ENCODE results near the gene MZT2B.
A peak's percentile ranks its signal among the peaks of the same experiment; 100 is the strongest.
"Not testable (repeated sequence)": the region's sequence is repeated elsewhere in the genome, so short reads cannot be mapped to it uniquely, and the experiment has no call there.

MZT2B gene

GRCh38 chr2:130162968-130163367, 19.1 kb upstream of the MZT2B start:
- TF ChIP-seq CTCF (IDR thresholded peaks at IDR 0.05; ENCODE audit: control insufficient read depth, extremely low read depth, insufficient read depth): no peak
- DNase-seq (ENCODE audit: low read depth): no peak
- H3K4me3 ChIP-seq (ENCODE audit: low read depth, low read length): no peak overlapping the region

GRCh38 chr2:130165293-130166016, 16.6 kb upstream of the MZT2B start:
- no peak for DNase-seq (ENCODE audit: low read depth)
- H3K4me3 ChIP-seq (ENCODE audit: low read depth, low read length): no peak overlapping the region
- TF ChIP-seq CTCF (IDR thresholded peaks at IDR 0.05; ENCODE audit: control insufficient read depth, extremely low read depth, insufficient read depth): no peak

GRCh38 chr2:130166611-130167010, 15.5 kb upstream of the MZT2B start:
- not testable (repeated sequence) for DNase-seq (ENCODE audit: low read depth); H3K4me3 ChIP-seq (ENCODE audit: low read depth, low read length)

- H3K4me3 ChIP-seq (ENCODE audit: low read depth, low read length); DNase-seq (ENCODE audit: low read depth): not testable (repeated sequence)
These were observed 12.9 kb upstream of the MZT2B start for GRCh38 chr2:130169163-130169562.

- no peak overlapping the region for H3K4me3 ChIP-seq (ENCODE audit: low read depth, low read length)
- no peak for TF ChIP-seq CTCF (IDR thresholded peaks at IDR 0.05; ENCODE audit: control insufficient read depth, extremely low read depth, insufficient read depth)
- no peak for DNase-seq (ENCODE audit: low read depth)
These were observed 12.2 kb upstream of the MZT2B start for GRCh38 chr2:130169896-130170295.

GRCh38 chr2:130174866-130175265, 7.2 kb upstream of the MZT2B start:
- DNase-seq (ENCODE audit: low read depth); H3K4me3 ChIP-seq (ENCODE audit: low read depth, low read length): not testable (repeated sequence)

GRCh38 chr2:130180404-130181324, 1.4 kb upstream of the MZT2B start:
- H3K4me3 ChIP-seq (ENCODE audit: low read depth, low read length): peak overlapping the region; percentile 78
- DNase-seq (ENCODE audit: low read depth): not testable (repeated sequence)

- H3K4me3 ChIP-seq (ENCODE audit: low read depth, low read length): peak within 1 kb of the TSS; percentile 78
- DNase-seq (ENCODE audit: low read depth): peak; percentile 70
- no peak for TF ChIP-seq CTCF (IDR thresholded peaks at IDR 0.05; ENCODE audit: control insufficient read depth, extremely low read depth, insufficient read depth)
These were observed 660 bp upstream of the MZT2B start, which contains the start of gene SMPD4 for GRCh38 chr2:130181325-130181879. Gene SMPD4 (minus strand): TSS chr2:130181602. CDS start chr2:130176592, 5,010 bp downstream.

GRCh38 chr2:130182826-130183511, 907 bp downstream of the MZT2B start:
- DNase-seq (ENCODE audit: low read depth): not testable (repeated sequence)
- H3K4me3 ChIP-seq (ENCODE audit: low read depth, low read length): peak overlapping the region; percentile 78
